H4 (cell line): ENCODE data around the gene SIRT5. TPM values are rescaled to one million over a fixed set of nuclear protein-coding genes. Genes with fewer than 3 reads are reported as not detected.

Source experiments
- DNase-seq: peaks from one replicate; pipeline ENCODE4 v3.0.0-alpha.2; 2015; ENCODE audit warnings: low spot score
- total RNA-seq: library from RNA; depleted of rRNA; stranded (reverse); fragments of >200 nt; shearing (Covaris generic); gene quantifications from 2 replicates; pipeline ENCODE4 v1.2.3, GENCODE V29; 2014; rRNA removed

Gene SIRT5
- total RNA-seq, 1 experiment from 2014 or later: 13.3 TPM

- DNase-seq: no peak
These were observed 61.7 kb downstream of the SIRT5 start for GRCh38 chr6:13635948-13636658.

GRCh38 chr6:13638014-13638413, 63.6 kb downstream of the SIRT5 start:
- no peak for DNase-seq

- no peak for DNase-seq
These were observed 64.2 kb downstream of the SIRT5 start for GRCh38 chr6:13638626-13639025.

GRCh38 chr6:13641315-13641714, 66.9 kb downstream of the SIRT5 start:
- DNase-seq: no peak

GRCh38 chr6:13643125-13643524, 68.7 kb downstream of the SIRT5 start:
- no peak for DNase-seq

GRCh38 chr6:13648850-13649249, 74.4 kb downstream of the SIRT5 start:
- no peak for DNase-seq

- DNase-seq: no peak
These were observed 75.0 kb downstream of the SIRT5 start for GRCh38 chr6:13649393-13649792.

- DNase-seq: no peak
These were observed 78.9 kb downstream of the SIRT5 start for GRCh38 chr6:13653296-13653695.

- no peak for DNase-seq
These were observed 80.1 kb downstream of the SIRT5 start for GRCh38 chr6:13654496-13654895.

GRCh38 chr6:13655700-13656099, 81.3 kb downstream of the SIRT5 start:
- no peak for DNase-seq

- no peak for DNase-seq
These were observed 85.9 kb downstream of the SIRT5 start for GRCh38 chr6:13660273-13660672.

GRCh38 chr6:13660893-13661292, 86.5 kb downstream of the SIRT5 start:
- DNase-seq: no peak

- DNase-seq: no peak
These were observed 87.2 kb downstream of the SIRT5 start for GRCh38 chr6:13661647-13662046.

- no peak for DNase-seq
These were observed 88.4 kb downstream of the SIRT5 start for GRCh38 chr6:13662651-13663334.

- DNase-seq: no peak
These were observed 89.6 kb downstream of the SIRT5 start for GRCh38 chr6:13663986-13664385.

Other genes with a start within 250 kb of the SIRT5 start
- gene TBC1D7, start 246.1 kb upstream of the SIRT5 start, total RNA-seq: 31.9 and 33.7 TPM in 2 replicates
- gene GFOD1, start 87.0 kb upstream of the SIRT5 start, total RNA-seq: 0.82 and 0.87 TPM in 2 replicates
- 104 and 110 TPM in 2 replicates for gene NOL7, start 40.7 kb downstream of the SIRT5 start, total RNA-seq
- gene RANBP9, start 137.2 kb downstream of the SIRT5 start, total RNA-seq: 15.7 and 18.7 TPM in 2 replicates
- 19.0 and 25.1 TPM in 2 replicates for gene MCUR1, start 240.0 kb downstream of the SIRT5 start, total RNA-seq